Endodermal cell (in vitro differentiated cells): ENCODE measurements around the gene ETV6. TPM values are rescaled to one million over a fixed set of nuclear protein-coding genes. Genes with fewer than 3 reads are reported as not detected.

ENCODE experiments used
- DNase-seq: peaks from one replicate; pipeline ENCODE4 v3.0.0-alpha.2; 2017
- H3K27ac ChIP-seq: 2 replicates; pipeline ENCODE4 v1.5.1; 2013; ENCODE audit warnings: mild to moderate bottlenecking, low read depth, low read length, moderate library complexity
- H3K27me3 ChIP-seq: 2 replicates; pipeline ENCODE4 v1.6.1; 2013; ENCODE audit warnings: mild to moderate bottlenecking, low read length, moderate library complexity; ENCODE audit not compliant: insufficient read depth, control insufficient read depth, poor library complexity, severe bottlenecking
- H3K36me3 ChIP-seq: 2 replicates; pipeline ENCODE4 v1.7.0; 2013; ENCODE audit warnings: mild to moderate bottlenecking, low read length, moderate library complexity; ENCODE audit not compliant: control insufficient read depth, insufficient read depth
- H3K4me1 ChIP-seq: one replicate; pipeline ENCODE4 v1.7.0; 2013; ENCODE audit warnings: low read length; ENCODE audit not compliant: control insufficient read depth, insufficient read depth
- H3K4me3 ChIP-seq: 2 replicates; pipeline ENCODE4 v1.5.1; 2013; ENCODE audit warnings: mild to moderate bottlenecking, low read length, moderate library complexity
- H3K9ac ChIP-seq: 2 replicates; pipeline ENCODE4 v1.6.1; 2013; ENCODE audit warnings: mild to moderate bottlenecking, low read length, moderate library complexity; ENCODE audit not compliant: poor library complexity, severe bottlenecking; ENCODE audit errors: extremely low read depth
- H3K9me3 ChIP-seq: 2 replicates; pipeline ENCODE4 v1.6.1; 2013; ENCODE audit warnings: mild to moderate bottlenecking, low read length, moderate library complexity; ENCODE audit not compliant: control insufficient read depth
- H3K27ac Mint-ChIP-seq: 2 replicates; pipeline ENCODE4 v1.8.0; 2020; ENCODE audit warnings: mixed read lengths
- H3K27me3 Mint-ChIP-seq: 2 replicates; pipeline ENCODE4 v1.8.0; 2021; ENCODE audit warnings: mild to moderate bottlenecking, mixed read lengths; ENCODE audit not compliant: insufficient read depth
- H3K36me3 Mint-ChIP-seq: 2 replicates; pipeline ENCODE4 v1.8.0; 2020; ENCODE audit warnings: low read depth, mixed read lengths
- H3K4me1 Mint-ChIP-seq: 2 replicates; pipeline ENCODE4 v1.8.0; 2020; ENCODE audit warnings: mixed read lengths
- H3K4me3 Mint-ChIP-seq: 2 replicates; pipeline ENCODE4 v1.8.0; 2020; ENCODE audit warnings: mild to moderate bottlenecking, moderate library complexity, mixed read lengths
- H3K9me3 Mint-ChIP-seq: 2 replicates; pipeline ENCODE4 v1.8.0; 2020; ENCODE audit warnings: mild to moderate bottlenecking, mixed read lengths
- CTCF ChIP-seq: fragments of 200-600 bp; sonication (generic); conservative IDR thresholded peaks from 2 replicates; pipeline ENCODE4 v1.5.0; 2021; ENCODE audit warnings: antibody characterized with exemption, mild to moderate bottlenecking
- WGBS, 2 experiments: methylation state at CpG; one replicate each; pipeline versions ENCODE4 v1.1.5 to v1.1.7; 2013; ENCODE audit warnings: missing lambda C conversion rate in 2 of 2, mixed read lengths in 1 of 2; ENCODE audit not compliant: insufficient coverage in 1 of 2, insufficient read length in 1 of 2; 5-methylcytosine and 5-hydroxymethylcytosine counted together
- total RNA-seq, 2 donors: library from RNA; stranded (reverse); fragmentation: NEBNext Ultra II Directional in 1 of 2; extraction: Animal tissue kit (Norgen Biotek cat#: 25700) in 1 of 2; gene quantifications; 2 replicates in 1 of 2; 3 replicates in 1 of 2; pipeline ENCODE4 v1.2.1, GENCODE V29; 2021

The ETV6 gene
- total RNA-seq, 2 donors from 2014 or later, result 9.3 to 22.1 TPM

GRCh38 chr12:11861864-11862600, 212.6 kb downstream of the ETV6 start:
- TF ChIP-seq CTCF, result no peak
- peak; percentile 43 for DNase-seq
- H3K4me1 Mint-ChIP-seq, result peaks cover 60% of the 10 kb centered on the region

DNA sequence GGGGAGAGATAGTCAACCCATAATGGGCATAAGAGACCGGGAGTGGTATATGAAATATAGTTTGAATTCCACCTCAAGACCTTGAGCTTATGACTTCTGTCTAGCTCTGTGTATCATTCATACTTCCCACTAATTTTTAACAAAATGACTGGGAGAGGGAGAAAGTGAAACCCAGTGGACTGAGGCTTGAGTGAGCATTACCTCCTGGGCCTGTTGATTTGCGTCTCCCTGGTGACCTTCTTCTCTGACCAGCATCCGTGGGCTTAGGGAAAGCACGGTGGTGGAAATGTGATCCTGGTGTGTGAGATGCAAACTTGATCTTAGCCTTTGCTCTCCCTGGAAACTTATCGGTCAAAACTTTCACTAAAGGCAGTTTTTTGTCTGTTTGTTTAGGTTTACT, 213.3 kb downstream of the ETV6 start:
- H3K4me3 Mint-ChIP-seq, result no peak overlapping the region
- no peak for TF ChIP-seq CTCF

More at GRCh38 chr12:11861864-11862600, 212.6 kb downstream of the ETV6 start:
- Histone ChIP-seq H3K27ac (peak overlapping the region; percentile 21), H3K9ac (no peak overlapping the region), H3K36me3 (peaks cover 25% of the 10 kb centered on the region), H3K4me1 (peaks cover 10% of the 10 kb centered on the region), H3K4me3 (no peak overlapping the region), H3K9me3 (peaks cover 15% of the 10 kb centered on the region), H3K27me3 (no peaks in the 10 kb centered on the region)
- Mint-ChIP-seq H3K9me3 (peaks cover 23% of the 10 kb centered on the region), H3K36me3 (peaks cover 48% of the 10 kb centered on the region), H3K27ac (no peak overlapping the region), H3K27me3 (no peaks in the 10 kb centered on the region), H3K4me3 (no peak overlapping the region)
- 89 to 93% methylated on average over 5 to 7 of the region's 7 CpGs for WGBS, 2 experiments

GRCh38 chr12:11863478-11863906, 214.0 kb downstream of the ETV6 start:
- peak; percentile 31 for DNase-seq
- 95% methylated on average over 3 to 5 of the region's 5 CpGs for WGBS, 2 experiments
- H3K4me1 ChIP-seq, result peaks cover 10% of the 10 kb centered on the region
- H3K27ac ChIP-seq, result no peak overlapping the region
- peaks cover 16% of the 10 kb centered on the region for H3K9me3 ChIP-seq
- Mint-ChIP-seq H3K4me3 (no peak overlapping the region), H3K27ac (peak overlapping the region; percentile 8), H3K9me3 (peaks cover 24% of the 10 kb centered on the region), H3K4me1 (peaks cover 47% of the 10 kb centered on the region), H3K36me3 (peaks cover 61% of the 10 kb centered on the region), H3K27me3 (no peaks in the 10 kb centered on the region)
- no peak for TF ChIP-seq CTCF
- H3K4me3 ChIP-seq, result no peak overlapping the region
- peaks cover 28% of the 10 kb centered on the region for H3K36me3 ChIP-seq
- no peaks in the 10 kb centered on the region for H3K27me3 ChIP-seq
- no peak overlapping the region for H3K9ac ChIP-seq

More for the DNA sequence above, 213.3 kb downstream of the ETV6 start:
- Histone ChIP-seq H3K4me3 (no peak overlapping the region), H3K9ac (no peak overlapping the region), H3K9me3 (peaks cover 16% of the 10 kb centered on the region), H3K4me1 (peaks cover 10% of the 10 kb centered on the region), H3K36me3 (peaks cover 22% of the 10 kb centered on the region), H3K27me3 (no peaks in the 10 kb centered on the region), H3K27ac (no peak overlapping the region)
- H3K4me1 Mint-ChIP-seq, result peaks cover 53% of the 10 kb centered on the region
- DNase-seq, result peak; percentile 41
- 72 to 100% methylated on average over 1 to 5 of the region's 5 CpGs for WGBS, 2 experiments
- H3K9me3 Mint-ChIP-seq, result peaks cover 24% of the 10 kb centered on the region
- H3K36me3 Mint-ChIP-seq, result peaks cover 55% of the 10 kb centered on the region
- no peak overlapping the region for H3K27ac Mint-ChIP-seq
- H3K27me3 Mint-ChIP-seq, result no peaks in the 10 kb centered on the region
